Astrocyte (in vitro differentiated cells and primary cell): Measurements from ENCODE around the gene ANTXR1.

ENCODE experiments used
- CTCF ChIP-seq: IDR thresholded peaks from 2 replicates; pipeline ENCODE4 v1.5.1; 2011; ENCODE audit warnings: low read depth, mild to moderate bottlenecking, inconsistent platforms, low read length, moderate library complexity; ENCODE audit not compliant: insufficient read depth
- EZH2 ChIP-seq: IDR thresholded peaks from 2 replicates; pipeline ENCODE4 v1.6.1; 2012; ENCODE audit warnings: mild to moderate bottlenecking, low read length, inconsistent platforms; ENCODE audit not compliant: insufficient read depth

- TF ChIP-seq CTCF = no peak
- TF ChIP-seq EZH2 = no peak
These were observed 17.9 kb downstream of the ANTXR1 start for GRCh38 chr2:69030800-69031428.
